SK-N-MC (cell line): ENCODE measurements around the gene RNF113B.
A peak's percentile ranks its signal among the peaks of the same experiment; 100 is the strongest.

Source experiments
- DNase-seq: peaks from one replicate; pipeline ENCODE4 v3.0.0-alpha.2; 2011; ENCODE audit warnings: low read depth, low spot score
- H3K27ac ChIP-seq: fragments of 200-600 bp; sonication (generic); 2 replicates; pipeline ENCODE4 v1.5.1; 2016; ENCODE audit warnings: mixed run types
- H3K36me3 ChIP-seq: fragments of 200-600 bp; sonication (generic); 2 replicates; pipeline ENCODE4 v1.6.1; 2017; ENCODE audit warnings: antibody characterized with exemption, low read length, mixed read lengths; ENCODE audit not compliant: insufficient read depth
- H3K4me3 ChIP-seq: fragments of 200-600 bp; sonication (generic); 2 replicates; pipeline ENCODE4 v1.5.1; 2016
- H3K9ac ChIP-seq: fragments of 200-600 bp; sonication (generic); 2 replicates; pipeline ENCODE4 v1.8.0; 2017; ENCODE audit warnings: mixed run types, mixed read lengths; ENCODE audit not compliant: insufficient read length
- H3K9me3 ChIP-seq: fragments of 200-600 bp; sonication (generic); 2 replicates; pipeline ENCODE4 v1.6.1; 2017; ENCODE audit warnings: low read depth, mild to moderate bottlenecking, antibody characterized with exemption, low read length, moderate library complexity, mixed read lengths
- EZH2 ChIP-seq: fragments of 200-600 bp; sonication (generic); IDR thresholded peaks from one replicate; pipeline ENCODE4 v1.6.1; 2017; ENCODE audit warnings: antibody characterized with exemption
- FOXP2 ChIP-seq: optimal IDR thresholded peaks from 2 replicates; pipeline ENCODE3; 2011; ENCODE audit warnings: mild to moderate bottlenecking, moderate library complexity; ENCODE audit not compliant: insufficient read depth; ENCODE audit errors: extremely low read length, control extremely low read depth
- POLR2AphosphoS5 ChIP-seq: IDR thresholded peaks from 2 replicates; pipeline ENCODE4 v1.6.1; 2012; ENCODE audit warnings: mild to moderate bottlenecking, low read depth, low read length, borderline replicate concordance

Gene RNF113B

GRCh38 chr13:98175823-98176222, 1.2 kb downstream of the RNF113B start:
- no peak overlapping the region for H3K9ac ChIP-seq
- H3K4me3 ChIP-seq: no peak overlapping the region
- no peak for TF ChIP-seq POLR2AphosphoS5
- TF ChIP-seq FOXP2: no peak
- TF ChIP-seq EZH2: no peak
- H3K9me3 ChIP-seq: no peaks in the 10 kb centered on the region
- no peak for DNase-seq
- H3K36me3 ChIP-seq: peaks cover 5% of the 10 kb centered on the region; the same call in 1 of the 2 replicates
- H3K27ac ChIP-seq: no peak overlapping the region

GRCh38 chr13:98175043-98175442, 2.0 kb downstream of the RNF113B start:
- Histone ChIP-seq H3K4me3 (no peak overlapping the region), H3K9me3 (no peaks in the 10 kb centered on the region), H3K9ac (no peak overlapping the region), H3K36me3 (peaks cover 5% of the 10 kb centered on the region; the same call in 1 of the 2 replicates), H3K27ac (no peak overlapping the region)
- DNase-seq: no peak
- TF ChIP-seq FOXP2 (no peak), POLR2AphosphoS5 (no peak), EZH2 (no peak)

GRCh38 chr13:98174307-98174706, 2.8 kb downstream of the RNF113B start:
- peak overlapping the region; percentile 94; the same call in 1 of the 2 replicates for H3K27ac ChIP-seq
- DNase-seq: no peak
- no peak overlapping the region for H3K9ac ChIP-seq
- no peak for TF ChIP-seq EZH2
- TF ChIP-seq POLR2AphosphoS5: no peak
- no peak for TF ChIP-seq FOXP2
- no peaks in the 10 kb centered on the region for H3K9me3 ChIP-seq
- H3K36me3 ChIP-seq: peaks cover 5% of the 10 kb centered on the region; the same call in 1 of the 2 replicates
- H3K4me3 ChIP-seq: no peak overlapping the region

GRCh38 chr13:98173431-98174152, 3.5 kb downstream of the RNF113B start:
- DNase-seq: no peak
- TF ChIP-seq EZH2: no peak
- no peak for TF ChIP-seq POLR2AphosphoS5
- no peak for TF ChIP-seq FOXP2
- H3K36me3 ChIP-seq: peaks cover 5% of the 10 kb centered on the region; the same call in 1 of the 2 replicates
- H3K9ac ChIP-seq: peak overlapping the region; percentile 54
- peak overlapping the region; percentile 70; the same call in 1 of the 2 replicates for H3K4me3 ChIP-seq
- H3K9me3 ChIP-seq: no peaks in the 10 kb centered on the region
- H3K27ac ChIP-seq: peak overlapping the region; percentile 94

GRCh38 chr13:98172590-98173422, 4.3 kb downstream of the RNF113B start:
- Histone ChIP-seq H3K9ac (peak overlapping the region; percentile 69), H3K27ac (peak overlapping the region; percentile 94), H3K4me3 (peak overlapping the region; percentile 70), H3K36me3 (peaks cover 5% of the 10 kb centered on the region; the same call in 1 of the 2 replicates), H3K9me3 (no peaks in the 10 kb centered on the region)
- TF ChIP-seq EZH2: no peak
- peak; percentile 14; the same call in 1 of the 2 replicates for TF ChIP-seq POLR2AphosphoS5
- DNase-seq: peak; percentile 56

GRCh38 chr13:98171900-98172589, 5.0 kb downstream of the RNF113B start:
- H3K4me3 ChIP-seq: peak overlapping the region; percentile 70
- TF ChIP-seq EZH2 (no peak), FOXP2 (no peak), POLR2AphosphoS5 (no peak)
- peaks cover 5% of the 10 kb centered on the region; the same call in 1 of the 2 replicates for H3K36me3 ChIP-seq
- H3K9ac ChIP-seq: peak overlapping the region; percentile 69
- no peaks in the 10 kb centered on the region for H3K9me3 ChIP-seq
- no peak for DNase-seq
- peak overlapping the region; percentile 94 for H3K27ac ChIP-seq

- H3K9me3 ChIP-seq: no peaks in the 10 kb centered on the region
- no peak overlapping the region for H3K4me3 ChIP-seq
- H3K27ac ChIP-seq: peak overlapping the region; percentile 74; the same call in 1 of the 2 replicates
- H3K36me3 ChIP-seq: no peaks in the 10 kb centered on the region
- no peak for TF ChIP-seq FOXP2
- no peak for TF ChIP-seq POLR2AphosphoS5
- no peak for TF ChIP-seq EZH2
- no peak overlapping the region for H3K9ac ChIP-seq
- DNase-seq: no peak
These were observed 7.7 kb downstream of the RNF113B start for GRCh38 chr13:98169331-98169730.

GRCh38 chr13:98162935-98163334, 14.1 kb downstream of the RNF113B start:
- no peak overlapping the region for H3K4me3 ChIP-seq
- no peak for DNase-seq
- H3K9me3 ChIP-seq: no peaks in the 10 kb centered on the region
- TF ChIP-seq EZH2 (no peak), FOXP2 (no peak), POLR2AphosphoS5 (no peak)
- no peak overlapping the region for H3K27ac ChIP-seq
- H3K9ac ChIP-seq: no peak overlapping the region
- H3K36me3 ChIP-seq: peaks cover 10% of the 10 kb centered on the region
